Thyroid gland (tissue), 4 donors: ENCODE data around the gene TMEM184C.

ENCODE experiments used
- CTCF ChIP-seq, 6 experiments: fragments of 200-600 bp in 3 of 6; fragments of 450-650 bp in 3 of 6; sonication (generic) in 3 of 6; IDR thresholded peaks; one replicate each; pipeline ENCODE4 v1.5.1; 2016 to 2019; ENCODE audit warnings: antibody characterized with exemption in 6 of 6, mild to moderate bottlenecking in 2 of 6, inconsistent platforms in 1 of 6, moderate library complexity in 1 of 6
- POLR2A ChIP-seq, 2 donors: fragments of 450-650 bp; IDR thresholded peaks; one replicate each; pipeline ENCODE4 v1.6.1; 2017; ENCODE audit warnings: antibody characterized with exemption in 2 of 2, mild to moderate bottlenecking in 2 of 2, moderate library complexity in 1 of 2

DNA sequence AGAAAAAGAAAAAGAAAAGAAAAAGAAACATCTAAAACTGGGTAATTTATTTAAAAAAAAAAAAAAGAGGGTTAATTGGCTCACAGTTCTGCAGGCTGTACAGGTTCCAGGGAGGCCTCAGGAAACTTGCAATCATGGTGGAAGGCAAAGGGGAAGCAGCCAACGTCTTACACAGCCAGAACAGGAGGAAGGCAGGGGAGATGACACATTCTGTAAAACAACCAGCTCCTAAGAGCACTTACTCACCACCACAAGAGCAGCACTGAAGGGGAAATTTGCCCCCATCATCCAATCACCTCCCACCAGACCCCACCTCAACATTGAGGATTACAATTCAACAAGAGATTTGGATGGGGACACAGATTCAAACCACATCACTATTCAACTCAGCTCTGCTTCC is 36.8 kb upstream of the TMEM184C start:
- TF ChIP-seq CTCF (IDR thresholded peaks at IDR 0.05): no peak
- TF ChIP-seq POLR2A (IDR thresholded peaks at IDR 0.05): no peak
